ENCODE results near the gene DPM3. TPM values are rescaled to one million over a fixed set of nuclear protein-coding genes. Genes with fewer than 3 reads are reported as not detected.
"Not testable (repeated sequence)": the region's sequence is repeated elsewhere in the genome, so short reads cannot be mapped to it uniquely, and the experiment has no call there.

The DPM3 gene
- total RNA-seq, 1 donor from 2014 or later: 37.4 TPM

DNA sequence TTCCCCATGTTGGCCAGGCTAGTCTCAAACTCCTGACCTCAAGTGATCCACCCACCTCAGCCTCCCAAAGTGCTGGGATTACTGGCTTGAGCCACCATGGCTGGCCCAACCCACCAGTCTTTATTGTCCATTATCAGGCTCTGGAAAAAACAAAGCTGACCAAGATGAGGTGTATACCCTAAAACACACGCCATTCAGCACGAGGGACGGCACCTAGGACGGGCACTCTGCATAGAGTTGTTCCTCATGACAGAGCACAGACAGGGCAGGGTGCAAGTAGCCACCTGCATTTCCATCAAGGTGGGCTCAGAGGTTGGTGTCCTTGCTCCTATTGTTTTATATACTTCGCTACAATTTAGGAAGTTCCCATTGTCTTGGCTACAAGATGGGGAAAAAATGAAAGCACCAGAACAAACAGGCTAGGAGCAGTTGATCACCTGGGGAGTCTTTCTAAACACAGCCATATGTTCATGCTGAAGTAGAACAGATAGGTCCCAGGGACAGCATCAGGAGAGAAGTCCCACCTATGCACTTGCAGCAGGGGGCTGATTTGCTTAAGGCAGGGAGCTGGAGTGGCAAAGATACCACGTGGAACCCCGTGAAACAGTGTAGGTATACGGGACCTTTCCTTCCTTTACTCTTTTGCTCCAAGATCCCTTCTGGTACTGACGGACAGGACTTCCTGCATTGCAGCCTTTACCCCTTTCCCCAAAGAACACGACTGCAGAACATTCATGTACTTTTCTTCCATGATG, 28.3 kb upstream of the DPM3 start:
- no peaks in the 10 kb centered on the region for H3K27me3 ChIP-seq (ENCODE audit: control insufficient read depth, insufficient read depth, low read length)
- TF ChIP-seq, protein P1, sequence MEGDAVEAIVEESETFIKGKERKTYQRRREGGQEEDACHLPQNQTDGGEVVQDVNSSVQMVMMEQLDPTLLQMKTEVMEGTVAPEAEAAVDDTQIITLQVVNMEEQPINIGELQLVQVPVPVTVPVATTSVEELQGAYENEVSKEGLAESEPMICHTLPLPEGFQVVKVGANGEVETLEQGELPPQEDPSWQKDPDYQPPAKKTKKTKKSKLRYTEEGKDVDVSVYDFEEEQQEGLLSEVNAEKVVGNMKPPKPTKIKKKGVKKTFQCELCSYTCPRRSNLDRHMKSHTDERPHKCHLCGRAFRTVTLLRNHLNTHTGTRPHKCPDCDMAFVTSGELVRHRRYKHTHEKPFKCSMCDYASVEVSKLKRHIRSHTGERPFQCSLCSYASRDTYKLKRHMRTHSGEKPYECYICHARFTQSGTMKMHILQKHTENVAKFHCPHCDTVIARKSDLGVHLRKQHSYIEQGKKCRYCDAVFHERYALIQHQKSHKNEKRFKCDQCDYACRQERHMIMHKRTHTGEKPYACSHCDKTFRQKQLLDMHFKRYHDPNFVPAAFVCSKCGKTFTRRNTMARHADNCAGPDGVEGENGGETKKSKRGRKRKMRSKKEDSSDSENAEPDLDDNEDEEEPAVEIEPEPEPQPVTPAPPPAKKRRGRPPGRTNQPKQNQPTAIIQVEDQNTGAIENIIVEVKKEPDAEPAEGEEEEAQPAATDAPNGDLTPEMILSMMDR (IDR thresholded peaks at IDR 0.05; ENCODE audit: insufficient read depth, low read length, severe bottlenecking): no peak
- H3K4me3 ChIP-seq (ENCODE audit: low read depth, low read length): no peak overlapping the region
- no peak for DNase-seq (ENCODE audit: low read depth)
- peaks cover 3% of the 10 kb centered on the region for H3K36me3 ChIP-seq (ENCODE audit: control insufficient read depth, insufficient read depth, low read length)
- FAIRE-seq: no peak

DNA sequence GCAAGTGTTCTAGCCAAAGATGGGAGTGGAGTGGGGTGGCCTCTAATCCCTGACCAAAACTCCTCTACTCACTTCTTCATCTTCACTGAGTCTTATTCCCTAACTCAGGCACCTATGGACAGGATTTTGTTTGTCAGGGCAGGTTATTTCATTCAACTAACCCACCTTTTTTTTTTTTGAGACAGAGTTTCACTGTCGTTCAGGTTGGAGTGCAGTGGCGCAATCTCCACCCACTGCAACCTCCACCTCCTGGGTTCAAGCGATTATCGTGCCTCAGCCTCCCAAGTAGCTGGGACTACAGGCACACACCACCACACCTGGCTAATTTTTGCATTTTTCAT, 27.7 kb upstream of the DPM3 start:
- not testable (repeated sequence) for DNase-seq (ENCODE audit: low read depth); H3K27me3 ChIP-seq (ENCODE audit: control insufficient read depth, insufficient read depth, low read length); FAIRE-seq; H3K4me3 ChIP-seq (ENCODE audit: low read depth, low read length); H3K36me3 ChIP-seq (ENCODE audit: control insufficient read depth, insufficient read depth, low read length)

DNA sequence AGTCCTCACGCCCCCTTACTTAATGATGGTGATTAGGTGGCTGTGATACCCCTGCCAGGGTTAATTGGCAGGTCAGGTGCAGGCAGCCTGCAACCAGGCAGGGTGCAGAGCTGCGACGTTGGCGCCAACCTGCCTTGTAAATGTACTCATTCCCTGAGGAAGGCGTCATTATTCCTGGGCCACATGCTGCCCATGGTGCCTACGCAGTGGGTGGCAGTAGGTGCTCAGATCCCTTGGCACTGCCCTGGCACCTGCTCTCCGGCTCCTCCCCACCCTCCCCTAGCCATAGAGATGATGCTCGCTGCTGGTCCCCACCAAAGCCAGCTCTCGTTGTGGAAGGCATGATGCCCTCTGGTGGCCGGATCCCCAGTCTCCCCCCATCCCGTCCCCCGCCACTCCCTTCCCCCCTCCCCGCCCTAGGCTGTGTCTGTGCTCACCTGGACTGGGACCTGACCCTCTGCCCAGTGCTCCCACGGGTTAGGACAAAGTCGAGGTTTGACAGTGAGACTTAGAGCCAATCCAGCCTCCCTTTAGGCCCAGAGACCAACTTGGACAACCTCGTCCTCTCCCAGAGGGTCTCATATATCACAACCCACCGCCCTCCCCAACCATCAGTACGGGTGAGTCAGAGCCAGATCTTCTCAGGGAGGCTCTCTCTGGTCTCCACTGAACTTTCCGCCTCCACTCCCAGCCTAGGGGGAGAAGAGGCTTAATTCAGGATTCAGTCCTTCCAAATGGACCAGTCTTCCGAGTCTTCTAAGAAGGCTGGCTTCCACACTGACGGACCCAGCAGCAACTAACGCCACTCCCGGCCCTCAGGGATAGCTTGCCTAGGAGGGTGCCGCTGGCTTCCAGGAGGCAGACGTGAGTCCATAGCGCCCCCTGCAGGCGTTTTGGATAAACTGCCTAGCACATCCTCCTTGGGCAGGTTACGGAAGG, 27.1 kb upstream of the DPM3 start:
- peaks cover 3% of the 10 kb centered on the region for H3K36me3 ChIP-seq (ENCODE audit: control insufficient read depth, insufficient read depth, low read length)
- TF ChIP-seq, protein P1 (IDR thresholded peaks at IDR 0.05; ENCODE audit: insufficient read depth, low read length, severe bottlenecking): peak; percentile 94
- FAIRE-seq: no peak

DNA sequence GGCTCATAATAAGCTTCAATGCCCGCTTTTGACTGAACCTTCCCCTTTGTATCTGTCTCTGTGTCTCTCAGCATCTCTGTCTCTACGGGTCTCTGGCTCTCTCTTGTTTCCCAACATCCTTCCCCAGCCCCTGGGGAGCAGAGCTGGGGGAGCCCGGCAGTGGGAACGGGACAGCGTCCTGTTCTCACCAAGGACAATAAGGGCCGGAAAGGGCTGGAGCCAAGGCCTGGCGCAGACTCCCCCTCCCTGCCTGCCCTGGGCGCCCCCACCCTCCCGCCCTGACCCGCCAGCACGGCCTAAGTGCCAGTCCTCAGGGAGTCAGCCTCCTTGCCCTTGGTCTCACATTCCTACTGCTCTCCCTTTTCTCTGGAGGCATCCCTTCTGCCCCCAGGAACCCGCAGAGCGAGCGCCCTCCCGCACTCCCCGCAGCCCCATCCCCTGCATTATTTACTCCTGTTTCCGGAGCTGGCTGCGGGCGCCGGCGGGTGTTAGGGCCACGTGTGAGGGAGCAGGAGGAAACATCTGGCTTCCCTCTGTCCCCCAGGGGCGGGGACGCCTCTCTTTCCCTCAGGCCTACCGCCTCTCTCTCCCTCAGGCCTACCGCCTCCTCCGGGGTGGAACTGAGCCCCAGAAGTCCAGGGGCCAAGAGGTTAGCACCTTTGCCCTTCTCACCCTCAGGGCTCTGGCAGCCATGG, 26.3 kb upstream of the DPM3 start:
- no peak for FAIRE-seq
- TF ChIP-seq, protein P1 (IDR thresholded peaks at IDR 0.05; ENCODE audit: insufficient read depth, low read length, severe bottlenecking): no peak
- no peak overlapping the region for H3K4me3 ChIP-seq (ENCODE audit: low read depth, low read length)

More for the DNA sequence above, 27.1 kb upstream of the DPM3 start:
- Histone ChIP-seq H3K27me3 (ENCODE audit: control insufficient read depth, insufficient read depth, low read length) (no peaks in the 10 kb centered on the region), H3K4me3 (ENCODE audit: low read depth, low read length) (no peak overlapping the region)
- peak; percentile 72 for DNase-seq (ENCODE audit: low read depth)

DNA sequence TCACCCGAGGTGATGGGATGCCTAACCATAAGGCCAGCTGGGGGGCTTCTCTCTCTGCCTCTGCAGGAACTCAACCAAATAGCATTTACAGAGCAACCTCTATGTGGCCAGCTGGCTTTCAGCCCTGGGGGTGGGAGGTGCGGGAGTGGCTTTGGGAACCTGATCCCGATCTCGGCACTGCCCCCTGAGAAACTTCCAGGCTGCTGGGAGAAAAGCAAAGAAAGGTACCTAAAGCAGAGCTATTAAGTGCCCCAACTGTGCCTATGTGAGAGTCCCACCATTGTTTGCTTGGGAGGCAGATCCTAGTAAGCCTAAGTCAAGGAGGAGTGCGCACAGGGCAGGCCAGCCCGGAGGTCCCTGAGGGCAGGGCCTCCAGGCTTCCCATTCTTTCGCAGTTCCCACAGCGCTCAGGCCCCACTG, 25.7 kb upstream of the DPM3 start:
- TF ChIP-seq, protein P1 (IDR thresholded peaks at IDR 0.05; ENCODE audit: insufficient read depth, low read length, severe bottlenecking): no peak
- DNase-seq (ENCODE audit: low read depth): no peak
- Histone ChIP-seq H3K4me3 (ENCODE audit: low read depth, low read length) (no peak overlapping the region), H3K27me3 (ENCODE audit: control insufficient read depth, insufficient read depth, low read length) (no peaks in the 10 kb centered on the region), H3K36me3 (ENCODE audit: control insufficient read depth, insufficient read depth, low read length) (peaks cover 3% of the 10 kb centered on the region)
- FAIRE-seq: no peak

More for the DNA sequence above, 26.3 kb upstream of the DPM3 start:
- Histone ChIP-seq H3K27me3 (ENCODE audit: control insufficient read depth, insufficient read depth, low read length) (no peaks in the 10 kb centered on the region), H3K36me3 (ENCODE audit: control insufficient read depth, insufficient read depth, low read length) (peaks cover 3% of the 10 kb centered on the region)
- DNase-seq (ENCODE audit: low read depth): no peak

DNA sequence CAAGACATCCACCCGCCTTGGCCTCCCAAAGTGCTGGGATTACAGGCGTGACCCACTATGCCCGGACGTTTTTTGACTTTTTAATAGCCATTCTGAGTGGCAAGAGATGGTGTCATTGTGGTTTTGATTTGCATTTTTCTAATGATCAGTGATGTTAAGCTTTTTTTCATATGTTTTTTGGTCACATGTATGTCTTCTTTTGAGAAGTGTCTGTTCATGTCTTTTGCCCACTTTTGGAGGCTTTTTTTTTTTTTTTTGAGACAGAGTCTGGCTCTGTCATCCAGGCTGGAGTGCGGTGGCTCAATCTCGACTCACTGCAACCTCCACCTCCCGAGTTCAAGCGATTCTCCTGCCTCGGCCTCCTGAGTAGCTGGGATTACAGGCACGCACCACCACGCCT, 24.3 kb upstream of the DPM3 start:
- DNase-seq (ENCODE audit: low read depth); H3K4me3 ChIP-seq (ENCODE audit: low read depth, low read length); H3K36me3 ChIP-seq (ENCODE audit: control insufficient read depth, insufficient read depth, low read length); H3K27me3 ChIP-seq (ENCODE audit: control insufficient read depth, insufficient read depth, low read length); FAIRE-seq: not testable (repeated sequence)

DNA sequence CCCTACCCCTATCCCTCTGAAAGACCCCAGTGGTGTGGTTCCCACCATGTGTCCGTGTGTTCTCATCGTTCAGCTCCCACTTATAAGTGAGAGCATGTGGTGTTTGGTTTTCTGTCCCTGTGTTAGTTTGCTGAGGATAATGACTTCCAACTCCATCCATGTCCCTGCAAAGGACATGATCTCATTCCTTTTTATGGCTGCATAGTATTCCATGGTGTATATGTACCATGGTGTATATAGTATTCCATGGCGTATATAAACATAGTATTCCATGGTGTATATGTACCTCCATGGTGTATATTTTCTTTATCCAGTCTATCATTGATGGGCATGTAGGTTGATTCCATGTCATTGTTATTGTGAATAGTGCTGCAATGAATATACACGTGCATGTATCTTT, 23.5 kb upstream of the DPM3 start:
- H3K27me3 ChIP-seq (ENCODE audit: control insufficient read depth, insufficient read depth, low read length); FAIRE-seq; H3K36me3 ChIP-seq (ENCODE audit: control insufficient read depth, insufficient read depth, low read length): not testable (repeated sequence)

DNA sequence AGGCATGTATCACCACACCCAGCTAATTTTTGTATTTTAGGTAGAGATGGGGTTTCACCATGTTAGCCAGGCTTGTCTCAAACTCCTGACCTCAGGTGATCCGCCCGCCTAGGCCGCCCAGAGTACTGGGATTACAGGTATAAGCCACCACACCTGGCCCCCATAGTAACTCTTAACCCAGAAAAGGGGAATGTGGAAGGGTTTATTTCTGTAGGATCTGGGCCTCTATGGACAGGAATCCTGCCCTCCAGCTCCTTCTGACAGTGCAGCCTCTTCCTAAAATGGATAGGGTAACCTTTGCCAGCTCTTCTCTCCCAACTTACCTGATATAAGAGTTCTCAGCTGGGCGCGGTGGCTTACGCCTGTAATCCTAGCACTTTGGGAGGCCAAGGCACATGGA, 22.3 kb upstream of the DPM3 start:
- DNase-seq (ENCODE audit: low read depth); FAIRE-seq; H3K36me3 ChIP-seq (ENCODE audit: control insufficient read depth, insufficient read depth, low read length); H3K4me3 ChIP-seq (ENCODE audit: low read depth, low read length); H3K27me3 ChIP-seq (ENCODE audit: control insufficient read depth, insufficient read depth, low read length): not testable (repeated sequence)

More for the DNA sequence above, 23.5 kb upstream of the DPM3 start:
- H3K4me3 ChIP-seq (ENCODE audit: low read depth, low read length); DNase-seq (ENCODE audit: low read depth): not testable (repeated sequence)

Measured in bronchial epithelial cell (primary cell).